HepG2 (cell line): ENCODE results near the gene HS3ST5. TPM values are rescaled to one million over a fixed set of nuclear protein-coding genes. Genes with fewer than 3 reads are reported as not detected.

Source experiments
- BCLAF1 ChIP-seq: fragments of 450-650 bp; IDR thresholded peaks from 2 replicates; pipeline ENCODE4 v1.6.1; 2017; ENCODE audit warnings: mild to moderate bottlenecking
- CHD4 ChIP-seq: fragments of 200-600 bp; sonication (generic); IDR thresholded peaks from 2 replicates; pipeline ENCODE4 v1.7.0; 2017; ENCODE audit warnings: mild to moderate bottlenecking, low read length, borderline replicate concordance
- MED1 ChIP-seq: sonication (generic); formaldehyde crosslinking; IDR thresholded peaks from 2 replicates; pipeline ENCODE4 v1.4.0; 2020; ENCODE audit warnings: missing genetic modification reagents
- MXD4 ChIP-seq: IDR thresholded peaks from 2 replicates; pipeline ENCODE4 v1.6.1; 2016; ENCODE audit warnings: mild to moderate bottlenecking, missing biosample characterization, missing genetic modification reagents
- PLRG1 ChIP-seq: fragments of 450-650 bp; conservative IDR thresholded peaks from 2 replicates; pipeline ENCODE4 v1.6.1; 2016
- REPIN1 ChIP-seq: sonication (generic); formaldehyde crosslinking; IDR thresholded peaks from 2 replicates; pipeline ENCODE4 v1.8.0; 2022; ENCODE audit warnings: missing genetic modification reagents, low read depth, mild to moderate bottlenecking, borderline replicate concordance
- SKIL ChIP-seq: sonication (generic); formaldehyde crosslinking; IDR thresholded peaks from 2 replicates; pipeline ENCODE4 v1.8.0; 2022; ENCODE audit warnings: missing genetic modification reagents, mild to moderate bottlenecking, moderate library complexity, borderline replicate concordance
- SNAPC4 ChIP-seq: sonication (generic); formaldehyde crosslinking; IDR thresholded peaks from 2 replicates; pipeline ENCODE4 v1.4.0; 2020; ENCODE audit warnings: mild to moderate bottlenecking, missing genetic modification reagents
- TCF7 ChIP-seq: sonication (generic); IDR thresholded peaks from 2 replicates; pipeline ENCODE4 v1.6.1; 2016; ENCODE audit warnings: antibody characterized with exemption, low read depth
- ZBTB44 ChIP-seq: sonication (generic); formaldehyde crosslinking; IDR thresholded peaks from 2 replicates; pipeline ENCODE4 v1.4.0; 2020; ENCODE audit warnings: missing genetic modification reagents
- ZFYVE20 ChIP-seq: sonication (generic); formaldehyde crosslinking; IDR thresholded peaks from 2 replicates; pipeline ENCODE4 v1.8.0; 2023; ENCODE audit warnings: low read depth, mild to moderate bottlenecking, moderate library complexity, missing genetic modification reagents, borderline replicate concordance
- ZMYM3 ChIP-seq: sonication (generic); formaldehyde crosslinking; IDR thresholded peaks from 2 replicates; pipeline ENCODE4 v1.5.1; 2020; ENCODE audit warnings: mild to moderate bottlenecking, missing genetic modification reagents
- polyA plus RNA-seq, 8 experiments: library from polyadenylated mRNA; depleted of rRNA in 3 of 8; stranded (reverse) in 7 of 8; unstranded in 1 of 8; fragments of >200 nt; fragmentation: Illumina TruSeq in 4 of 8; extraction: Trizol in 4 of 8; gene quantifications; 2 replicates each; pipeline versions ENCODE4 v1.2.1 to v1.2.3, GENCODE V29; 2011 to 2016; ENCODE audit warnings: low read depth in 4 of 8, missing spikeins in 1 of 8, mixed read lengths in 1 of 8; ENCODE audit not compliant: insufficient read depth in 1 of 8
- total RNA-seq, 5 experiments: library from RNA; depleted of rRNA; stranded (reverse); fragments of >200 nt; fragmentation: Illumina TruSeq; extraction: Trizol; gene quantifications; 2 replicates each; pipeline ENCODE4 v1.2.3, GENCODE V29; 2016; ENCODE audit warnings: low read depth in 1 of 5
- TF ChIP-seq, protein P1 (sequence below): sonication (generic); formaldehyde crosslinking; IDR thresholded peaks from 2 replicates; pipeline ENCODE4 v1.9.0; 2021; ENCODE audit warnings: missing genetic modification reagents, borderline replicate concordance
- TF ChIP-seq, protein P2 (sequence below): sonication (generic); formaldehyde crosslinking; IDR thresholded peaks from 2 replicates; pipeline ENCODE4 v1.9.0; 2021; ENCODE audit warnings: missing genetic modification reagents, borderline replicate concordance

The HS3ST5 gene
- total and polyA plus RNA-seq, 2 of the 13 experiments (the other 11 are each of a cell fraction or from before 2014, with no cell fraction given) = 1.1 to 1.6 TPM

- TF ChIP-seq MXD4 (CRISPR knock-in tag) (no peak), REPIN1 (CRISPR knock-in tag) (no peak), ZFYVE20 (no peak), PLRG1 (no peak), MED1 (no peak), ZBTB44 (CRISPR knock-in tag) (no peak), CHD4 (peak; percentile 94), SKIL (no peak), ZMYM3 (peak; percentile 91), SNAPC4 (no peak), BCLAF1 (no peak), TCF7 (no peak)
- TF ChIP-seq, protein P1, sequence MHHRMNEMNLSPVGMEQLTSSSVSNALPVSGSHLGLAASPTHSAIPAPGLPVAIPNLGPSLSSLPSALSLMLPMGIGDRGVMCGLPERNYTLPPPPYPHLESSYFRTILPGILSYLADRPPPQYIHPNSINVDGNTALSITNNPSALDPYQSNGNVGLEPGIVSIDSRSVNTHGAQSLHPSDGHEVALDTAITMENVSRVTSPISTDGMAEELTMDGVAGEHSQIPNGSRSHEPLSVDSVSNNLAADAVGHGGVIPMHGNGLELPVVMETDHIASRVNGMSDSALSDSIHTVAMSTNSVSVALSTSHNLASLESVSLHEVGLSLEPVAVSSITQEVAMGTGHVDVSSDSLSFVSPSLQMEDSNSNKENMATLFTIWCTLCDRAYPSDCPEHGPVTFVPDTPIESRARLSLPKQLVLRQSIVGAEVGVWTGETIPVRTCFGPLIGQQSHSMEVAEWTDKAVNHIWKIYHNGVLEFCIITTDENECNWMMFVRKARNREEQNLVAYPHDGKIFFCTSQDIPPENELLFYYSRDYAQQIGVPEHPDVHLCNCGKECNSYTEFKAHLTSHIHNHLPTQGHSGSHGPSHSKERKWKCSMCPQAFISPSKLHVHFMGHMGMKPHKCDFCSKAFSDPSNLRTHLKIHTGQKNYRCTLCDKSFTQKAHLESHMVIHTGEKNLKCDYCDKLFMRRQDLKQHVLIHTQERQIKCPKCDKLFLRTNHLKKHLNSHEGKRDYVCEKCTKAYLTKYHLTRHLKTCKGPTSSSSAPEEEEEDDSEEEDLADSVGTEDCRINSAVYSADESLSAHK (CRISPR knock-in tag) = no peak
- TF ChIP-seq, protein P2, sequence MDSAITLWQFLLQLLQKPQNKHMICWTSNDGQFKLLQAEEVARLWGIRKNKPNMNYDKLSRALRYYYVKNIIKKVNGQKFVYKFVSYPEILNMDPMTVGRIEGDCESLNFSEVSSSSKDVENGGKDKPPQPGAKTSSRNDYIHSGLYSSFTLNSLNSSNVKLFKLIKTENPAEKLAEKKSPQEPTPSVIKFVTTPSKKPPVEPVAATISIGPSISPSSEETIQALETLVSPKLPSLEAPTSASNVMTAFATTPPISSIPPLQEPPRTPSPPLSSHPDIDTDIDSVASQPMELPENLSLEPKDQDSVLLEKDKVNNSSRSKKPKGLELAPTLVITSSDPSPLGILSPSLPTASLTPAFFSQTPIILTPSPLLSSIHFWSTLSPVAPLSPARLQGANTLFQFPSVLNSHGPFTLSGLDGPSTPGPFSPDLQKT (CRISPR knock-in tag) = no peak
Measured at GRCh38 chr6:114171473-114171872, 171.3 kb downstream of the HS3ST5 start (continued).
